ENCODE results near the gene THPO. TPM values are rescaled to one million over a fixed set of nuclear protein-coding genes. Genes with fewer than 3 reads are reported as not detected.

Gene THPO
- total RNA-seq, 1 donor from 2014 or later = 0.28 TPM

DNA sequence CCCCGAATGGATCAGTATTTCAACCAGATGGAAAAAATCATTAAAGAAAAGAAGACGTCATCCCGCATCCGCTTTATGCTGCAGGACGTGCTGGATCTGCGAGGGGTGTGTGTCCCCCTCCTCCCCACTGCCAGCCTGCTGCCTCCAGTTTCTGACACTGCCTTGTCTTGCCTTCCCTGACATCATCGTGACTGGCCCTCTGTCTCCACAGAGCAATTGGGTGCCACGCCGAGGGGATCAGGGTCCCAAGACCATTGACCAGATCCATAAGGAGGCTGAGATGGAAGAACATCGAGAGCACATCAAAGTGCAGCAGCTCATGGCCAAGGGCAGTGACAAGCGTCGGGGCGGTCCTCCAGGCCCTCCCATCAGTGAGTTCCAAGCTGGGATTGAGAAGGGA lies 52.7 kb downstream of the THPO start:
- DNase-seq (ENCODE audit: low spot score) = no peak
- TF ChIP-seq, protein P1, sequence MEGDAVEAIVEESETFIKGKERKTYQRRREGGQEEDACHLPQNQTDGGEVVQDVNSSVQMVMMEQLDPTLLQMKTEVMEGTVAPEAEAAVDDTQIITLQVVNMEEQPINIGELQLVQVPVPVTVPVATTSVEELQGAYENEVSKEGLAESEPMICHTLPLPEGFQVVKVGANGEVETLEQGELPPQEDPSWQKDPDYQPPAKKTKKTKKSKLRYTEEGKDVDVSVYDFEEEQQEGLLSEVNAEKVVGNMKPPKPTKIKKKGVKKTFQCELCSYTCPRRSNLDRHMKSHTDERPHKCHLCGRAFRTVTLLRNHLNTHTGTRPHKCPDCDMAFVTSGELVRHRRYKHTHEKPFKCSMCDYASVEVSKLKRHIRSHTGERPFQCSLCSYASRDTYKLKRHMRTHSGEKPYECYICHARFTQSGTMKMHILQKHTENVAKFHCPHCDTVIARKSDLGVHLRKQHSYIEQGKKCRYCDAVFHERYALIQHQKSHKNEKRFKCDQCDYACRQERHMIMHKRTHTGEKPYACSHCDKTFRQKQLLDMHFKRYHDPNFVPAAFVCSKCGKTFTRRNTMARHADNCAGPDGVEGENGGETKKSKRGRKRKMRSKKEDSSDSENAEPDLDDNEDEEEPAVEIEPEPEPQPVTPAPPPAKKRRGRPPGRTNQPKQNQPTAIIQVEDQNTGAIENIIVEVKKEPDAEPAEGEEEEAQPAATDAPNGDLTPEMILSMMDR (IDR thresholded peaks at IDR 0.05; ENCODE audit: unreplicated experiment) = no peak
- Mint-ChIP-seq H3K36me3 (ENCODE audit: low read depth, unreplicated experiment) (peaks cover 87% of the 10 kb centered on the region), H3K27me3 (ENCODE audit: unreplicated experiment) (peaks cover 9% of the 10 kb centered on the region), H3K27ac (ENCODE audit: unreplicated experiment) (peak overlapping the region; percentile 21), H3K4me3 (ENCODE audit: unreplicated experiment) (peak overlapping the region; percentile 49), H3K9me3 (ENCODE audit: unreplicated experiment) (no peaks in the 10 kb centered on the region), H3K4me1 (ENCODE audit: unreplicated experiment) (peaks cover 9% of the 10 kb centered on the region)

DNA sequence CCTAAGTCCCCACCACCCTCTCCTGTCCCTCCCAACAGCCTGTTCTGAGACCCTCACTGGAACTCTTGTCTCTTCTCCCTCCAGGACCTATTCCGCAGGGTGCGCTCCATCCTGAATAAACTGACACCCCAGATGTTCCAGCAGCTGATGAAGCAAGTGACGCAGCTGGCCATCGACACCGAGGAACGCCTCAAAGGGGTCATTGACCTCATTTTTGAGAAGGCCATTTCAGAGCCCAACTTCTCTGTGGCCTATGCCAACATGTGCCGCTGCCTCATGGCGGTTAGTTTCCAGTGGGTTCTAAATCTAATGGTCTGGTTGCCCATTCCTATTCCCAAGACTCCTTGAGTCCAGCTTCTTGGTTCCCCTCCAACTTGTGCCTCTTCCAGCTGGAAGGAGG lies 54.3 kb downstream of the THPO start:
- no peak for DNase-seq (ENCODE audit: low spot score)
- Mint-ChIP-seq H3K27ac (ENCODE audit: unreplicated experiment) (peak overlapping the region; percentile 57), H3K27me3 (ENCODE audit: unreplicated experiment) (peaks cover 12% of the 10 kb centered on the region), H3K4me3 (ENCODE audit: unreplicated experiment) (peak overlapping the region; percentile 67), H3K4me1 (ENCODE audit: unreplicated experiment) (peaks cover 8% of the 10 kb centered on the region), H3K36me3 (ENCODE audit: low read depth, unreplicated experiment) (peaks cover 86% of the 10 kb centered on the region), H3K9me3 (ENCODE audit: unreplicated experiment) (no peaks in the 10 kb centered on the region)
- TF ChIP-seq, protein P1 (IDR thresholded peaks at IDR 0.05; ENCODE audit: unreplicated experiment) = no peak

DNA sequence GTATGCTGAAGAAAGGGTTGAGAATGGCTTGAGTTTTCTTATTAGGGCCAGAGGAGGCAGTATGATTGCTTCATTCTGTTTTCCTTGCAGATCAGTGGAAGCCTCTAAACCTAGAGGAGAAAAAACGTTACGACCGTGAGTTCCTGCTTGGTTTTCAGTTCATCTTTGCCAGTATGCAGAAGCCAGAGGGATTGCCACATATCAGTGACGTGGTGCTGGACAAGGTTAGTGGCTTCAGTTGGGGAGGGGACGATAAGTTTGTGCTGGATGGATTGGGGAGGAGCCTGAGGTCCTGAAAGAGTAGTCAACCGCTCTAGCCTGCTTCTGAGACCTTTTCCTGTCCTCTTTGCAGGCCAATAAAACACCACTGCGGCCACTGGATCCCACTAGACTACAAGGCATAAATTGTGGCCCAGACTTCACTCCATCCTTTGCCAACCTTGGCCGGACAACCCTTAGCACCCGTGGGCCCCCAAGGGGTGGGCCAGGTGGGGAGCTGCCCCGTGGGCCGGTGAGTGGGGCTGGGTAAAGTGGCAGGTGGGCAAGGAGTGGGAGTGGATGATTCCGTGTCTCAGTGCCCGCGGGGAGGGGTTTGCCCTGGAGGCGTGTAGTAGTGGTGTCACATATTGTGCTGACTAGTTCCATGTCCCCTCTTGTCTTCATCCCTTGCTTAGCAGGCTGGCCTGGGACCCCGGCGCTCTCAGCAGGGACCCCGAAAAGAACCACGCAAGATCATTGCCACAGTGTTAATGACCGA lies 55.1 kb downstream of the THPO start:
- peak overlapping the region; percentile 67 for H3K4me3 Mint-ChIP-seq (ENCODE audit: unreplicated experiment)
- no peaks in the 10 kb centered on the region for H3K9me3 Mint-ChIP-seq (ENCODE audit: unreplicated experiment)
- peaks cover 9% of the 10 kb centered on the region for H3K27me3 Mint-ChIP-seq (ENCODE audit: unreplicated experiment)
- peaks cover 11% of the 10 kb centered on the region for H3K4me1 Mint-ChIP-seq (ENCODE audit: unreplicated experiment)
- TF ChIP-seq, protein P1 (IDR thresholded peaks at IDR 0.05; ENCODE audit: unreplicated experiment) = no peak
- no peak for DNase-seq (ENCODE audit: low spot score)
- H3K27ac Mint-ChIP-seq (ENCODE audit: unreplicated experiment) = peak overlapping the region; percentile 57
- H3K36me3 Mint-ChIP-seq (ENCODE audit: low read depth, unreplicated experiment) = peaks cover 84% of the 10 kb centered on the region

Other genes starting within 250 kb of the THPO start
- gene EIF2B5, start 242.8 kb downstream of the THPO start, total RNA-seq (ENCODE audit: unreplicated experiment) = 37.0 TPM
- 103 TPM for gene DVL3, start 222.8 kb downstream of the THPO start, total RNA-seq (ENCODE audit: unreplicated experiment)
- gene AP2M1, start 203.4 kb downstream of the THPO start, total RNA-seq (ENCODE audit: unreplicated experiment) = 401 TPM
- 68.1 TPM for gene ABCF3, start 192.0 kb downstream of the THPO start, total RNA-seq (ENCODE audit: unreplicated experiment)
- 1.1 TPM for gene VWA5B2, start 148.6 kb downstream of the THPO start, total RNA-seq (ENCODE audit: unreplicated experiment)
- gene ALG3, start 129.2 kb downstream of the THPO start, total RNA-seq (ENCODE audit: unreplicated experiment) = 38.6 TPM
- gene EEF1AKMT4, start 128.5 kb downstream of the THPO start, total RNA-seq (ENCODE audit: unreplicated experiment) = 5.7 TPM
- gene CAMK2N2, start 116.7 kb downstream of the THPO start, total RNA-seq (ENCODE audit: unreplicated experiment) = not detected
- not detected for gene ECE2, start 102.2 kb downstream of the THPO start, total RNA-seq (ENCODE audit: unreplicated experiment)
- 292 TPM for gene PSMD2, start 79.0 kb downstream of the THPO start, total RNA-seq (ENCODE audit: unreplicated experiment)
- gene EIF4G1, start 63.6 kb downstream of the THPO start, total RNA-seq (ENCODE audit: unreplicated experiment) = 390 TPM
- gene FAM131A, start 40.6 kb downstream of the THPO start, total RNA-seq (ENCODE audit: unreplicated experiment) = 15.8 TPM
- gene CLCN2, start 16.6 kb downstream of the THPO start, total RNA-seq (ENCODE audit: unreplicated experiment) = 6.3 TPM
- gene POLR2H, start 16.5 kb downstream of the THPO start, total RNA-seq (ENCODE audit: unreplicated experiment) = 56.1 TPM
- gene CHRD, start 1.8 kb upstream of the THPO start, total RNA-seq (ENCODE audit: unreplicated experiment) = 2.4 TPM
- 4.3 TPM for gene EPHB3, start 183.6 kb upstream of the THPO start, total RNA-seq (ENCODE audit: unreplicated experiment)